Neural progenitor cell (in vitro differentiated cells): Measurements from ENCODE around the gene CD81. TPM values are rescaled to one million over a fixed set of nuclear protein-coding genes. Genes with fewer than 3 reads are reported as not detected.

Source experiments
- DNase-seq: peaks from one replicate; pipeline ENCODE4 v3.0.0-alpha.2; 2016; ENCODE audit warnings: low spot score
- H2AFZ ChIP-seq: fragments of 200-600 bp; sonication (generic); replicated peaks from 2 replicates; pipeline ENCODE4 v1.6.1; 2016; ENCODE audit warnings: antibody characterized with exemption
- H3F3A ChIP-seq: fragments of 200-600 bp; sonication (generic); 2 replicates; pipeline ENCODE4 v1.6.1; 2016; ENCODE audit warnings: antibody characterized with exemption, low read depth
- H3K27ac ChIP-seq: fragments of 200-600 bp; sonication (generic); 2 replicates; pipeline ENCODE4 v1.5.1; 2016; ENCODE audit warnings: mild to moderate bottlenecking
- H3K27me3 ChIP-seq: fragments of 200-600 bp; sonication (generic); 2 replicates; pipeline ENCODE4 v1.6.1; 2016; ENCODE audit warnings: mild to moderate bottlenecking, moderate library complexity
- H3K36me3 ChIP-seq: fragments of 200-600 bp; sonication (generic); 2 replicates; pipeline ENCODE4 v1.5.1; 2016
- H3K4me1 ChIP-seq: fragments of 200-600 bp; sonication (generic); 2 replicates; pipeline ENCODE4 v1.6.1; 2016; ENCODE audit warnings: mixed run types
- H3K4me2 ChIP-seq: fragments of 200-600 bp; sonication (generic); 2 replicates; pipeline ENCODE4 v1.6.1; 2016
- H3K4me3 ChIP-seq: fragments of 200-600 bp; sonication (generic); 2 replicates; pipeline ENCODE4 v1.5.1; 2016
- H3K79me2 ChIP-seq: fragments of 200-600 bp; sonication (generic); 2 replicates; pipeline ENCODE4 v1.6.1; 2016; ENCODE audit warnings: low read depth
- H3K9ac ChIP-seq: fragments of 200-600 bp; sonication (generic); 2 replicates; pipeline ENCODE4 v1.6.1; 2016
- H3K9me3 ChIP-seq: fragments of 200-600 bp; sonication (generic); 2 replicates; pipeline ENCODE4 v1.5.1; 2016; ENCODE audit warnings: low read depth
- H4K20me1 ChIP-seq: fragments of 200-600 bp; sonication (generic); 2 replicates; pipeline ENCODE4 v1.6.1; 2016; ENCODE audit warnings: low read depth
- H3K27ac Mint-ChIP-seq: 3 replicates; pipeline ENCODE4 v1.8.0; 2021; ENCODE audit warnings: mixed read lengths
- H3K27me3 Mint-ChIP-seq: 2 replicates; pipeline ENCODE4 v1.8.0; 2022; ENCODE audit warnings: low read depth, mild to moderate bottlenecking, inconsistent platforms, moderate library complexity, mixed read lengths; ENCODE audit not compliant: insufficient read depth
- H3K36me3 Mint-ChIP-seq: 3 replicates; pipeline ENCODE4 v1.8.0; 2021; ENCODE audit warnings: mixed read lengths
- H3K4me1 Mint-ChIP-seq: 3 replicates; pipeline ENCODE4 v1.8.0; 2021; ENCODE audit warnings: mixed read lengths
- H3K4me3 Mint-ChIP-seq: 3 replicates; pipeline ENCODE4 v1.8.0; 2021; ENCODE audit warnings: mild to moderate bottlenecking, moderate library complexity, mixed read lengths
- H3K9me3 Mint-ChIP-seq: 3 replicates; pipeline ENCODE4 v1.8.0; 2020; ENCODE audit warnings: mixed read lengths
- CTCF ChIP-seq: fragments of 200-600 bp; sonication (generic); IDR thresholded peaks from 2 replicates; pipeline ENCODE4 v1.5.1; 2017; ENCODE audit warnings: antibody characterized with exemption, mild to moderate bottlenecking
- EZH2 ChIP-seq: fragments of 200-600 bp; sonication (generic); IDR thresholded peaks from 2 replicates; pipeline ENCODE4 v1.6.1; 2017; ENCODE audit warnings: antibody characterized with exemption, mild to moderate bottlenecking, moderate library complexity
- EZH2phosphoT487 ChIP-seq: fragments of 200-600 bp; sonication (generic); IDR thresholded peaks from 2 replicates; pipeline ENCODE4 v1.6.1; 2017; ENCODE audit warnings: antibody characterized with exemption
- total RNA-seq: library from RNA; depleted of rRNA; stranded (reverse); fragments of >200 nt; gene quantifications from 2 replicates; pipeline ENCODE4 v1.2.3, GENCODE V29; 2015; ENCODE audit warnings: low replicate concordance

Gene CD81
- total RNA-seq, 1 donor from 2014 or later, result 87.6 TPM

GRCh38 chr11:2415171-2415570, 38.1 kb downstream of the CD81 start:
- Histone ChIP-seq H3K79me2 (no peaks in the 10 kb centered on the region), H3K4me2 (no peak overlapping the region), H3K4me1 (no peaks in the 10 kb centered on the region), H3K4me3 (no peak overlapping the region), H3K36me3 (no peaks in the 10 kb centered on the region), H2AFZ (no peak overlapping the region), H3F3A (no peaks in the 10 kb centered on the region), H4K20me1 (no peaks in the 10 kb centered on the region), H3K27me3 (no peaks in the 10 kb centered on the region), H3K9me3 (no peaks in the 10 kb centered on the region), H3K9ac (no peak overlapping the region), H3K27ac (no peak overlapping the region)
- Mint-ChIP-seq H3K9me3 (no peaks in the 10 kb centered on the region), H3K4me1 (peaks cover 3% of the 10 kb centered on the region), H3K27ac (no peak overlapping the region), H3K4me3 (no peak overlapping the region), H3K27me3 (peaks cover 5% of the 10 kb centered on the region), H3K36me3 (no peaks in the 10 kb centered on the region)
- TF ChIP-seq CTCF, result no peak
- TF ChIP-seq EZH2phosphoT487, result no peak
- TF ChIP-seq EZH2, result no peak
- no peak for DNase-seq

GRCh38 chr11:2415601-2416380, 38.7 kb downstream of the CD81 start:
- Histone ChIP-seq H3F3A (no peaks in the 10 kb centered on the region), H3K4me3 (no peak overlapping the region), H3K27me3 (no peaks in the 10 kb centered on the region), H3K4me1 (no peaks in the 10 kb centered on the region), H3K79me2 (no peaks in the 10 kb centered on the region), H3K9ac (no peak overlapping the region), H4K20me1 (no peaks in the 10 kb centered on the region), H3K4me2 (no peak overlapping the region), H3K36me3 (no peaks in the 10 kb centered on the region), H2AFZ (no peak overlapping the region), H3K9me3 (no peaks in the 10 kb centered on the region), H3K27ac (no peak overlapping the region)
- H3K36me3 Mint-ChIP-seq, result no peaks in the 10 kb centered on the region
- peaks cover 3% of the 10 kb centered on the region for H3K4me1 Mint-ChIP-seq
- H3K4me3 Mint-ChIP-seq, result no peak overlapping the region
- no peak overlapping the region for H3K27ac Mint-ChIP-seq
- DNase-seq, result no peak
- TF ChIP-seq CTCF (peak; percentile 6), EZH2 (no peak), EZH2phosphoT487 (no peak)
- no peaks in the 10 kb centered on the region for H3K9me3 Mint-ChIP-seq
- H3K27me3 Mint-ChIP-seq, result peaks cover 5% of the 10 kb centered on the region

GRCh38 chr11:2416765-2417164, 39.7 kb downstream of the CD81 start:
- TF ChIP-seq CTCF, result no peak
- no peak for TF ChIP-seq EZH2
- TF ChIP-seq EZH2phosphoT487, result no peak
- no peak overlapping the region for H3K4me3 ChIP-seq
- H3K36me3 ChIP-seq, result no peaks in the 10 kb centered on the region
- H3K27ac ChIP-seq, result no peak overlapping the region
- H3K9me3 ChIP-seq, result no peaks in the 10 kb centered on the region
- peaks cover 3% of the 10 kb centered on the region for H3K4me1 Mint-ChIP-seq
- H3K9ac ChIP-seq, result no peak overlapping the region
- no peaks in the 10 kb centered on the region for H3K27me3 ChIP-seq
- no peaks in the 10 kb centered on the region for H3K4me1 ChIP-seq
- H3K36me3 Mint-ChIP-seq, result no peaks in the 10 kb centered on the region
- no peak for DNase-seq
- no peak overlapping the region for H2AFZ ChIP-seq
- H3K79me2 ChIP-seq, result no peaks in the 10 kb centered on the region
- H3F3A ChIP-seq, result no peaks in the 10 kb centered on the region
- no peak overlapping the region for H3K4me3 Mint-ChIP-seq
- peaks cover 2% of the 10 kb centered on the region for H3K27me3 Mint-ChIP-seq
- H3K27ac Mint-ChIP-seq, result peak overlapping the region; percentile 69
- no peaks in the 10 kb centered on the region for H3K9me3 Mint-ChIP-seq
- no peaks in the 10 kb centered on the region for H4K20me1 ChIP-seq
- H3K4me2 ChIP-seq, result no peak overlapping the region
